HG03521 (cell line): Measurements from ENCODE around the gene CRADD.
"Not testable (repeated sequence)": the region's sequence is repeated elsewhere in the genome, so short reads cannot be mapped to it uniquely, and the experiment has no call there.

Experiments used
- ATAC-seq: cut with Tn5 transposase; IDR thresholded peaks from one replicate; pipeline ENCODE4 v1.9.1; 2021; ENCODE audit warnings: mild to moderate bottlenecking, moderate library complexity; ENCODE audit not compliant: unreplicated experiment

CRADD gene

GRCh38 chr12:93705237-93705636 lies 28.1 kb downstream of the CRADD start:
- ATAC-seq: no peak

GRCh38 chr12:93706387-93706786 lies 29.2 kb downstream of the CRADD start:
- no peak for ATAC-seq

GRCh38 chr12:93706824-93707223 lies 29.6 kb downstream of the CRADD start:
- no peak for ATAC-seq

- ATAC-seq: no peak
These were observed 30.7 kb downstream of the CRADD start for GRCh38 chr12:93707836-93708235.

- no peak for ATAC-seq
These were observed 31.8 kb downstream of the CRADD start for GRCh38 chr12:93708952-93709351.

GRCh38 chr12:93709386-93709785 lies 32.2 kb downstream of the CRADD start:
- ATAC-seq: no peak

GRCh38 chr12:93710574-93710926 lies 33.4 kb downstream of the CRADD start:
- no peak for ATAC-seq

- ATAC-seq: not testable (repeated sequence)
These were observed 34.3 kb downstream of the CRADD start for GRCh38 chr12:93711502-93711901.

GRCh38 chr12:93712200-93712599 lies 35.0 kb downstream of the CRADD start:
- no peak for ATAC-seq

GRCh38 chr12:93713060-93713459 lies 35.9 kb downstream of the CRADD start:
- ATAC-seq: no peak

GRCh38 chr12:93713800-93714199 lies 36.6 kb downstream of the CRADD start:
- no peak for ATAC-seq

GRCh38 chr12:93714382-93714781 lies 37.2 kb downstream of the CRADD start:
- no peak for ATAC-seq

GRCh38 chr12:93719710-93720109 lies 42.5 kb downstream of the CRADD start:
- ATAC-seq: no peak

GRCh38 chr12:93720559-93720958 lies 43.4 kb downstream of the CRADD start:
- ATAC-seq: no peak

- no peak for ATAC-seq
These were observed 45.0 kb downstream of the CRADD start for GRCh38 chr12:93722179-93722578.

GRCh38 chr12:93722835-93723567 lies 45.8 kb downstream of the CRADD start:
- no peak for ATAC-seq

- ATAC-seq: no peak
These were observed 46.4 kb downstream of the CRADD start for GRCh38 chr12:93723568-93723930.

GRCh38 chr12:93725531-93725930 lies 48.4 kb downstream of the CRADD start:
- no peak for ATAC-seq

GRCh38 chr12:93727195-93727811 lies 50.1 kb downstream of the CRADD start:
- ATAC-seq: no peak

GRCh38 chr12:93727911-93728310 lies 50.7 kb downstream of the CRADD start:
- ATAC-seq: no peak

GRCh38 chr12:93729934-93730333 lies 52.8 kb downstream of the CRADD start:
- no peak for ATAC-seq

GRCh38 chr12:93733358-93733757 lies 56.2 kb downstream of the CRADD start:
- no peak for ATAC-seq

- ATAC-seq: no peak
These were observed 56.8 kb downstream of the CRADD start for GRCh38 chr12:93733928-93734327.
